Fibroblast of skin of left biceps (primary cell): ENCODE results near the gene LINC00632.

Source experiments
- DNase-seq, 2 experiments: peaks; one replicate each; pipeline ENCODE4 v3.0.0-alpha.2; 2013; ENCODE audit warnings: low read depth in 2 of 2

LINC00632 gene

GRCh38 chrX:140765043-140765784, 55.7 kb downstream of the LINC00632 start:
- DNase-seq: peak; percentile 25 to 39

- DNase-seq: peak in 1 of 2 experiments; percentile 21
Measured at GRCh38 chrX:140766024-140766611, 56.6 kb downstream of the LINC00632 start.

GRCh38 chrX:140767646-140768045, 58.1 kb downstream of the LINC00632 start:
- DNase-seq: no peak

- no peak for DNase-seq
Measured at GRCh38 chrX:140775211-140775610, 65.7 kb downstream of the LINC00632 start.

GRCh38 chrX:140776320-140776719, 66.8 kb downstream of the LINC00632 start:
- DNase-seq: no peak

GRCh38 chrX:140794642-140795041, 85.1 kb downstream of the LINC00632 start:
- no peak for DNase-seq

GRCh38 chrX:140799216-140799615, 89.7 kb downstream of the LINC00632 start:
- DNase-seq: no peak

- DNase-seq: no peak
Measured at GRCh38 chrX:140804292-140804691, 94.7 kb downstream of the LINC00632 start.

GRCh38 chrX:140815868-140816267, 106.3 kb downstream of the LINC00632 start:
- DNase-seq: peak; percentile 2 to 5

GRCh38 chrX:140817943-140818342, 108.4 kb downstream of the LINC00632 start:
- peak in 1 of 2 experiments; percentile 1 for DNase-seq

GRCh38 chrX:140821280-140821679, 111.7 kb downstream of the LINC00632 start:
- no peak for DNase-seq

- no peak for DNase-seq
Measured at GRCh38 chrX:140822184-140822583, 112.6 kb downstream of the LINC00632 start.

- no peak for DNase-seq
Measured at GRCh38 chrX:140822861-140823260, 113.3 kb downstream of the LINC00632 start.

GRCh38 chrX:140836874-140837273, 127.3 kb downstream of the LINC00632 start:
- DNase-seq: no peak
